Measurements from ENCODE around the gene FAM107B. TPM values are rescaled to one million over a fixed set of nuclear protein-coding genes. Genes with fewer than 3 reads are reported as not detected.

Gene FAM107B
- total and polyA plus RNA-seq, 8 donors, result 22.6 to 105 (median 54.5) TPM

GRCh38 chr10:14687340-14687739 lies 87.4 kb downstream of the FAM107B start:
- Histone ChIP-seq H3K4me1 (peaks cover 0 to 10% (median 10%) of the 10 kb centered on the region in 3 donors), H3K9me3 (no peaks in the 10 kb centered on the region), H3K36me3 (no peaks in the 10 kb centered on the region), H3K4me3 (no peak overlapping the region), H3K27me3 (no peaks in the 10 kb centered on the region), H3K27ac (peak overlapping the region in 2 of 4 donors; percentile 47 to 53)
- TF ChIP-seq CTCF (IDR thresholded peaks at IDR 0.05), result no peak
- ATAC-seq, result peak; percentile 70 to 86 (median 80)
- 45 to 50% methylated on average over 1 of the region's 1 CpG for WGBS, 2 donors
- DNase-seq, result no peak
- FAIRE-seq, result no peak
- intact Hi-C loops (cut with DNase I), result no loop called here

- intact Hi-C loops (cut with DNase I), result no loop called here
- no peak overlapping the region for H3K27ac ChIP-seq
- ATAC-seq, result peak in 1 of 4 donors; percentile 13
- no peaks in the 10 kb centered on the region for H3K36me3 ChIP-seq
- no peak for TF ChIP-seq CTCF (IDR thresholded peaks at IDR 0.05)
- no peaks in the 10 kb centered on the region for H3K9me3 ChIP-seq
- no peak overlapping the region for H3K4me3 ChIP-seq
- DNase-seq, result no peak
- no peaks in the 10 kb centered on the region for H3K27me3 ChIP-seq
- WGBS, 2 donors, result 96% methylated on average over 5 of the region's 5 CpGs
- peaks cover 0 to 10% (median 10%) of the 10 kb centered on the region in 3 donors for H3K4me1 ChIP-seq
- no peak for FAIRE-seq
Measured at GRCh38 chr10:14686356-14686755, 88.3 kb downstream of the FAM107B start.

GRCh38 chr10:14684354-14684753 lies 90.3 kb downstream of the FAM107B start:
- no peak overlapping the region for H3K4me3 ChIP-seq
- no peak for FAIRE-seq
- no peaks in the 10 kb centered on the region for H3K36me3 ChIP-seq
- no peak overlapping the region for H3K27ac ChIP-seq
- no peak for TF ChIP-seq CTCF (IDR thresholded peaks at IDR 0.05)
- 97% methylated on average over 2 of the region's 2 CpGs for WGBS, 2 donors
- H3K27me3 ChIP-seq, result no peaks in the 10 kb centered on the region
- no peak for DNase-seq
- intact Hi-C loops (cut with DNase I), result no loop called here
- ATAC-seq, result no peak
- peaks cover 0 to 10% (median 10%) of the 10 kb centered on the region in 3 donors for H3K4me1 ChIP-seq
- H3K9me3 ChIP-seq, result no peaks in the 10 kb centered on the region

GRCh38 chr10:14683256-14683655 lies 91.4 kb downstream of the FAM107B start:
- no peaks in the 10 kb centered on the region for H3K36me3 ChIP-seq
- 10 to 16% methylated on average over 6 of the region's 6 CpGs for WGBS, 2 donors
- H3K4me3 ChIP-seq, result no peak overlapping the region
- H3K4me1 ChIP-seq, result peaks cover 0 to 10% (median 10%) of the 10 kb centered on the region in 3 donors
- peak overlapping the region in 2 of 4 donors; percentile 35 to 48 for H3K27ac ChIP-seq
- H3K27me3 ChIP-seq, result no peaks in the 10 kb centered on the region
- ATAC-seq, result peak; percentile 30 to 69 (median 55)
- intact Hi-C loops (cut with DNase I), result no loop called here
- DNase-seq, result peak in 1 of 6 donors; percentile 42
- no peak for FAIRE-seq
- H3K9me3 ChIP-seq, result no peaks in the 10 kb centered on the region
- no peak for TF ChIP-seq CTCF (IDR thresholded peaks at IDR 0.05)

GRCh38 chr10:14681802-14682201 lies 92.9 kb downstream of the FAM107B start:
- no peak overlapping the region for H3K4me3 ChIP-seq
- intact Hi-C loops (cut with DNase I), result no loop called here
- no peak for TF ChIP-seq CTCF (IDR thresholded peaks at IDR 0.05)
- ATAC-seq, result no peak
- WGBS, 2 donors, result 90 to 97% methylated on average over 7 of the region's 7 CpGs
- peaks cover 0 to 6% (median 2%) of the 10 kb centered on the region in 3 donors for H3K4me1 ChIP-seq
- H3K27me3 ChIP-seq, result no peaks in the 10 kb centered on the region
- H3K9me3 ChIP-seq, result no peaks in the 10 kb centered on the region
- no peak for FAIRE-seq
- H3K27ac ChIP-seq, result no peak overlapping the region
- no peak for DNase-seq
- no peaks in the 10 kb centered on the region for H3K36me3 ChIP-seq

All from pancreas (tissue), 10 donors.